ENCODE data around the gene PPP2R1A. TPM values are rescaled to one million over a fixed set of nuclear protein-coding genes. Genes with fewer than 3 reads are reported as not detected.
A peak's percentile ranks its signal among the peaks of the same experiment; 100 is the strongest.

The PPP2R1A gene
- total and polyA plus RNA-seq, 2 of the 13 experiments (the other 11 are each of a cell fraction or from before 2014, with no cell fraction given): 86.7 to 130 TPM

DNA sequence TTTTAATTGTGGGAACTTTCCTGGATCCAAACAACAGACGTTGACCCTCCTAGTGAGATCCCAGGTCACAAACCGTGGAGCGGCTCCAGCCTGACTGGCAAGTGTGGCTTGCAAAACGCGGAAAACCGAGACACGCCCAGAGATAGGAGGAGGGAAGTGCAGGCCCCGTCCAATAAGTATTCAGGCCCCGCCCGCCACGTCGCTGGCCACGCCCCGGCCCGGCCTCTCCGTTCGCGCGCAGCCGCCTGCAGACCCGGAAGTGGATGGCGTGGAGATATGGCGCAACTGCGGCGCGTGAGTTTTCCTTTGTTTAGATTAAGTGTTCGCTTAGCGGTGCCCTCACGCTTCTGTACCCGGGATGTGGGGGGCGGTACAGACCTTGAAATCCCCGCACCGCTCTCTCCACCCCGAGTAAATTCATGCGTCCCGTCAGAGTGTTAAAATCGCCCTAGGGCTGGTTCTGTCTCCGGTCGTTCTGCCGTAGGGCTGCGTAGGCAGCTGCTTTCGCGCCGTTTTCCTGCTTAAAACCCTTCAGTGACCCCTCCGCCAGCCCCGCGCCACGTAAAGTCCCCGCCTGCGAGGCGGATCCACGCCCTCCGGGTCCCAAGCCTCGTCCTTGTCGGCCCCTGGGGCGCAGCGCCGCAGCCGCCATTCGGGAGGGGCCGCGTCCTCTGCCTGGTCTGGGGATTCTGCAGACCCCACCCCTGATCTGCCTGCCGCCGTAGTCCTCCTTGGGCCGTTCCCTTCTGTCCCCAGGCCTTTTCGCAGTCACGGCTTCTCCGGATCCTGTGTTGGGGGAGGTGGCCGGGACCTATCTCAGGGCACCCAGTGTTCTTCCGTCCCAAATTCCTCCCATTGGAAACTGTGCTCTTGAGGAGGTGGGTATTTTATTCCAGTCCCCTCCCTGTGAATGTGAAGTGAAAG is 79.7 kb downstream of the PPP2R1A start, which contains the start of gene ZNF766 (continued):
- TF ChIP-seq, protein P1, sequence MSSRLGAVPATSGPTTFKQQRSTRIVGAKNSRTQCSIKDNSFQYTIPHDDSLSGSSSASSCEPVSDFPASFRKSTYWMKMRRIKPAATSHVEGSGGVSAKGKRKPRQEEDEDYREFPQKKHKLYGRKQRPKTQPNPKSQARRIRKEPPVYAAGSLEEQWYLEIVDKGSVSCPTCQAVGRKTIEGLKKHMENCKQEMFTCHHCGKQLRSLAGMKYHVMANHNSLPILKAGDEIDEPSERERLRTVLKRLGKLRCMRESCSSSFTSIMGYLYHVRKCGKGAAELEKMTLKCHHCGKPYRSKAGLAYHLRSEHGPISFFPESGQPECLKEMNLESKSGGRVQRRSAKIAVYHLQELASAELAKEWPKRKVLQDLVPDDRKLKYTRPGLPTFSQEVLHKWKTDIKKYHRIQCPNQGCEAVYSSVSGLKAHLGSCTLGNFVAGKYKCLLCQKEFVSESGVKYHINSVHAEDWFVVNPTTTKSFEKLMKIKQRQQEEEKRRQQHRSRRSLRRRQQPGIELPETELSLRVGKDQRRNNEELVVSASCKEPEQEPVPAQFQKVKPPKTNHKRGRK (CRISPR knock-in tag; IDR thresholded peaks at IDR 0.05): no peak
- TF ChIP-seq SP5 (CRISPR knock-in tag; IDR thresholded peaks at IDR 0.05; ENCODE audit: borderline replicate concordance, low read depth): peak; percentile 54; the same call in 1 of the 2 replicates
- no peak for TF ChIP-seq ZBTB1 (CRISPR knock-in tag; IDR thresholded peaks at IDR 0.05; ENCODE audit: borderline replicate concordance)
- TF ChIP-seq ZC3H13 (CRISPR knock-in tag; IDR thresholded peaks at IDR 0.05): no peak
- TF ChIP-seq SRSF1 (optimal IDR thresholded peaks at IDR 0.05; ENCODE audit: low read depth, low read length): no peak
- no peak; the same call in 1 of the 2 replicates for TF ChIP-seq FOXC1 (CRISPR knock-in tag; IDR thresholded peaks at IDR 0.05; ENCODE audit: borderline replicate concordance)
- no peak for TF ChIP-seq MAFF (IDR thresholded peaks at IDR 0.05; ENCODE audit: low read depth, low read length)
- TF ChIP-seq RXRA (CRISPR knock-in tag; IDR thresholded peaks at IDR 0.05): no peak; the same call in 1 of the 2 replicates
- TF ChIP-seq IKZF4 (CRISPR knock-in tag; IDR thresholded peaks at IDR 0.05; ENCODE audit: borderline replicate concordance, low read depth, not compliant biosample characterization): no peak
- TF ChIP-seq ZKSCAN5 (CRISPR knock-in tag; IDR thresholded peaks at IDR 0.05): no peak
- no peak for TF ChIP-seq ZNF530 (CRISPR knock-in tag; IDR thresholded peaks at IDR 0.05; ENCODE audit: low read depth)
- TF ChIP-seq POLR2G (IDR thresholded peaks at IDR 0.05; ENCODE audit: low read depth, low read length): peak; percentile 85
- peak; percentile 71; the same call in 1 of the 2 replicates for TF ChIP-seq ZNF891 (CRISPR knock-in tag; IDR thresholded peaks at IDR 0.05)

All from HepG2 (cell line).